HepG2 (cell line): Measurements from ENCODE around the gene HP1BP3. TPM values are rescaled to one million over a fixed set of nuclear protein-coding genes. Genes with fewer than 3 reads are reported as not detected.

Source experiments
- FIP1L1 ChIP-seq: fragments of 200-400 bp; formaldehyde crosslinking; IDR thresholded peaks from 2 replicates; pipeline ENCODE4 v1.6.1; 2018; ENCODE audit warnings: low read depth, mild to moderate bottlenecking, low read length, moderate library complexity, borderline replicate concordance; ENCODE audit not compliant: insufficient read depth
- SP1 ChIP-seq, 2 experiments: fragments of 450-650 bp in 1 of 2; sonication (generic) in 1 of 2; formaldehyde crosslinking in 1 of 2; IDR thresholded peaks; 2 replicates each; pipeline versions ENCODE4 v1.4.0 to v1.6.1; 2016 to 2020; ENCODE audit warnings: missing genetic modification reagents in 1 of 2
- ZBTB21 ChIP-seq: sonication (generic); formaldehyde crosslinking; IDR thresholded peaks from 2 replicates; pipeline ENCODE4 v1.4.0; 2020; ENCODE audit warnings: missing genetic modification reagents
- ZFP82 ChIP-seq: sonication (generic); formaldehyde crosslinking; IDR thresholded peaks from 2 replicates; pipeline ENCODE4 v1.5.1; 2020; ENCODE audit warnings: mild to moderate bottlenecking, missing genetic modification reagents, borderline replicate concordance
- ZNF430 ChIP-seq: sonication (generic); formaldehyde crosslinking; IDR thresholded peaks from 2 replicates; pipeline ENCODE4 v1.9.0; 2021; ENCODE audit warnings: mild to moderate bottlenecking, missing genetic modification reagents
- ZNF563 ChIP-seq: sonication (generic); formaldehyde crosslinking; IDR thresholded peaks from 2 replicates; pipeline ENCODE4 v1.8.0; 2022; ENCODE audit warnings: mild to moderate bottlenecking, moderate library complexity, missing genetic modification reagents
- ZNF792 ChIP-seq: IDR thresholded peaks from 2 replicates; pipeline ENCODE4 v1.6.1; 2016
- ZSCAN30 ChIP-seq: sonication (generic); formaldehyde crosslinking; IDR thresholded peaks from 2 replicates; pipeline ENCODE4 v1.5.0; 2020; ENCODE audit warnings: mild to moderate bottlenecking, missing genetic modification reagents
- ZUFSP ChIP-seq: sonication (generic); formaldehyde crosslinking; IDR thresholded peaks from 2 replicates; pipeline ENCODE4 v1.9.0; 2021; ENCODE audit warnings: missing genetic modification reagents, mild to moderate bottlenecking, borderline replicate concordance
- polyA plus RNA-seq, 8 experiments: library from polyadenylated mRNA; depleted of rRNA in 3 of 8; stranded (reverse) in 7 of 8; unstranded in 1 of 8; fragments of >200 nt; fragmentation: Illumina TruSeq in 4 of 8; extraction: Trizol in 4 of 8; gene quantifications; 2 replicates each; pipeline versions ENCODE4 v1.2.1 to v1.2.3, GENCODE V29; 2011 to 2016; ENCODE audit warnings: low read depth in 4 of 8, missing spikeins in 1 of 8, mixed read lengths in 1 of 8; ENCODE audit not compliant: insufficient read depth in 1 of 8
- total RNA-seq, 5 experiments: library from RNA; depleted of rRNA; stranded (reverse); fragments of >200 nt; fragmentation: Illumina TruSeq; extraction: Trizol; gene quantifications; 2 replicates each; pipeline ENCODE4 v1.2.3, GENCODE V29; 2016; ENCODE audit warnings: low read depth in 1 of 5
- TF ChIP-seq, protein P1 (sequence below): sonication (generic); formaldehyde crosslinking; IDR thresholded peaks from one replicate; pipeline ENCODE4 v1.5.1; 2020; ENCODE audit warnings: mild to moderate bottlenecking, missing genetic modification reagents; ENCODE audit errors: not compliant biosample characterization
- TF ChIP-seq, protein P2 (sequence below): IDR thresholded peaks from 2 replicates; pipeline ENCODE4 v1.6.1; 2016; ENCODE audit warnings: mild to moderate bottlenecking
- TF ChIP-seq, protein P3 (sequence below): sonication (generic); formaldehyde crosslinking; IDR thresholded peaks from 2 replicates; pipeline ENCODE4 v1.8.1; 2022; ENCODE audit warnings: mild to moderate bottlenecking, missing genetic modification reagents

The HP1BP3 gene
- total and polyA plus RNA-seq, 2 of the 13 experiments (the other 11 are each of a cell fraction or from before 2014, with no cell fraction given), result 98.5 to 137 TPM

DNA sequence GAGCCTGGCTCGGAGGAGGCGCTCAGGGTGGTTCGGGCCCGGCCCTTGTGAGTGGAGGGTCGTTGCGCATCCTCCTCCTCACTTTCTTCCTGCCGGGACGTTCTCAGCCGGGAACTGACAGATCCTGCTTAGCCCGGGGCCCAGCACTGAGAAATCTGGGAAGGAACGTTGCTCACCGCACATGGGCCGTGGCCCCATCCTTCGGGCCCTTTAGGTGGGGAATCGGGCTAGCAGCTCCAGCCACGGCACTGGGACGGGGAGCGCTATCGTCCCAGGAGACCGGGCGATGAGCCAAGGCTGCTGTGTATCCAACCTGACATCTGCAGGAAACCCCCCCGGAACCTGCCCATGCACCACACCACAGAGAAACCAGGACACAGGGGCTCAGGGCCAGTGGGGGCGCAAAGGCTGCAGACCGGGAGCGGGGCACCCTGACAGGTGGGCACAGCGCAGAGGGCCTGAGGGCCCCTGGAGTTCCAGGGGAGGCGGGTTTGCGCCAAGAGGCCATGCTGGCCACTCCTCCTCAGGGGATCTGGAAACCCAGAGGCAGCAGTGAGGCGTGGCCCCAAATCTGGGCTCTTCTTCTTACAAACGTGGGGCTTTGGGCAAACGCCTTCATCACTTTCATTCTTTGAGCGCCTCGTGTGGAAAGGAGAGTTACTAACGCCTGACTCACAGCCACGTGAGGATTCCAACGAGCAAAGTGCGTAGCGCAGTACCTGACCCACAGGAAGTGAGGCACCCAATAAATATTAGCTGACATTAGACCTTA is 54.3 kb downstream of the HP1BP3 start, which contains the start of gene SH2D5 (continued):
- TF ChIP-seq, protein P1, sequence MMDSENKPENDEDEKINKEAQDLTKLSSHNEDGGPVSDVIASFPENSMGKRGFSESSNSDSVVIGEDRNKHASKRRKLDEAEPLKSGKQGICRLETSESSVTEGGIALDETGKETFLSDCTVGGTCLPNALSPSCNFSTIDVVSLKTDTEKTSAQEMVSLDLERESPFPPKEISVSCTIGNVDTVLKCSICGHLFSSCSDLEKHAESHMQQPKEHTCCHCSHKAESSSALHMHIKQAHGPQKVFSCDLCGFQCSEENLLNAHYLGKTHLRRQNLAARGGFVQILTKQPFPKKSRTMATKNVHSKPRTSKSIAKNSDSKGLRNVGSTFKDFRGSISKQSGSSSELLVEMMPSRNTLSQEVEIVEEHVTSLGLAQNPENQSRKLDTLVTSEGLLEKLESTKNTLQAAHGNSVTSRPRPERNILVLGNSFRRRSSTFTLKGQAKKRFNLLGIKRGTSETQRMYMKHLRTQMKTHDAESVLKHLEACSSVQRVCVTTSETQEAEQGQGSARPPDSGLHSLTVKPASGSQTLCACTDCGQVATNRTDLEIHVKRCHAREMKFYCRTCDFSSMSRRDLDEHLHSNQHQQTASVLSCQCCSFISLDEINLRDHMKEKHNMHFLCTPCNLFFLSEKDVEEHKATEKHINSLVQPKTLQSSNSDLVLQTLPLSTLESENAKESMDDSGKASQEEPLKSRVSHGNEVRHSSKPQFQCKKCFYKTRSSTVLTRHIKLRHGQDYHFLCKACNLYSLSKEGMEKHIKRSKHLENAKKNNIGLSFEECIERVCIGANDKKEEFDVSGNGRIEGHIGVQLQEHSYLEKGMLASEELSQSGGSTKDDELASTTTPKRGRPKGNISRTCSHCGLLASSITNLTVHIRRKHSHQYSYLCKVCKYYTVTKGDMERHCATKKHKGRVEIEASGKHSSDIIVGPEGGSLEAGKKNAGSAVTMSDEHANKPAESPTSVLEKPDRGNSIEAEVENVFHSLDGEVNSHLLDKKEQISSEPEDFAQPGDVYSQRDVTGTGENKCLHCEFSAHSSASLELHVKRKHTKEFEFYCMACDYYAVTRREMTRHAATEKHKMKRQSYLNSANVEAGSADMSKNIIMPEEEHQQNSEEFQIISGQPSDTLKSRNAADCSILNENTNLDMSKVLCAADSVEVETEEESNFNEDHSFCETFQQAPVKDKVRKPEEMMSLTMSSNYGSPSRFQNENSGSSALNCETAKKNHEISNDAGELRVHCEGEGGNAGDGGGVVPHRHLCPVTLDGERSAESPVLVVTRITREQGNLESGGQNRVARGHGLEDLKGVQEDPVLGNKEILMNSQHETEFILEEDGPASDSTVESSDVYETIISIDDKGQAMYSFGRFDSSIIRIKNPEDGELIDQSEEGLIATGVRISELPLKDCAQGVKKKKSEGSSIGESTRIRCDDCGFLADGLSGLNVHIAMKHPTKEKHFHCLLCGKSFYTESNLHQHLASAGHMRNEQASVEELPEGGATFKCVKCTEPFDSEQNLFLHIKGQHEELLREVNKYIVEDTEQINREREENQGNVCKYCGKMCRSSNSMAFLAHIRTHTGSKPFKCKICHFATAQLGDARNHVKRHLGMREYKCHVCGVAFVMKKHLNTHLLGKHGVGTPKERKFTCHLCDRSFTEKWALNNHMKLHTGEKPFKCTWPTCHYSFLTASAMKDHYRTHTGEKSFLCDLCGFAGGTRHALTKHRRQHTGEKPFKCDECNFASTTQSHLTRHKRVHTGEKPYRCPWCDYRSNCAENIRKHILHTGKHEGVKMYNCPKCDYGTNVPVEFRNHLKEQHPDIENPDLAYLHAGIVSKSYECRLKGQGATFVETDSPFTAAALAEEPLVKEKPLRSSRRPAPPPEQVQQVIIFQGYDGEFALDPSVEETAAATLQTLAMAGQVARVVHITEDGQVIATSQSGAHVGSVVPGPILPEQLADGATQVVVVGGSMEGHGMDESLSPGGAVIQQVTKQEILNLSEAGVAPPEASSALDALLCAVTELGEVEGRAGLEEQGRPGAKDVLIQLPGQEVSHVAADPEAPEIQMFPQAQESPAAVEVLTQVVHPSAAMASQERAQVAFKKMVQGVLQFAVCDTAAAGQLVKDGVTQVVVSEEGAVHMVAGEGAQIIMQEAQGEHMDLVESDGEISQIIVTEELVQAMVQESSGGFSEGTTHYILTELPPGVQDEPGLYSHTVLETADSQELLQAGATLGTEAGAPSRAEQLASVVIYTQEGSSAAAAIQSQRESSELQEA (CRISPR knock-in tag), result no peak
- TF ChIP-seq FIP1L1 (no peak), SP1 (IDR thresholded peaks at IDR 0.05) (no peak), SP1 (CRISPR knock-in tag; IDR thresholded peaks at IDR 0.05) (no peak; the same call in 1 of the 2 replicates), ZSCAN30 (CRISPR knock-in tag) (no peak), ZUFSP (CRISPR knock-in tag) (no peak), ZNF792 (CRISPR knock-in tag) (peak; percentile 84; the same call in 1 of the 2 replicates), ZNF430 (no peak), ZBTB21 (CRISPR knock-in tag) (no peak), ZFP82 (CRISPR knock-in tag) (no peak), ZNF563 (no peak; the same call in 1 of the 2 replicates)
- TF ChIP-seq, protein P2, sequence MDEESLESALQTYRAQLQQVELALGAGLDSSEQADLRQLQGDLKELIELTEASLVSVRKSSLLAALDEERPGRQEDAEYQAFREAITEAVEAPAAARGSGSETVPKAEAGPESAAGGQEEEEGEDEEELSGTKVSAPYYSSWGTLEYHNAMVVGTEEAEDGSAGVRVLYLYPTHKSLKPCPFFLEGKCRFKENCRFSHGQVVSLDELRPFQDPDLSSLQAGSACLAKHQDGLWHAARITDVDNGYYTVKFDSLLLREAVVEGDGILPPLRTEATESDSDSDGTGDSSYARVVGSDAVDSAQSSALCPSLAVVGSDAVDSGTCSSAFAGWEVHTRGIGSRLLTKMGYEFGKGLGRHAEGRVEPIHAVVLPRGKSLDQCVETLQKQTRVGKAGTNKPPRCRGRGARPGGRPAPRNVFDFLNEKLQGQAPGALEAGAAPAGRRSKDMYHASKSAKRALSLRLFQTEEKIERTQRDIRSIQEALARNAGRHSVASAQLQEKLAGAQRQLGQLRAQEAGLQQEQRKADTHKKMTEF, result peak; percentile 12; the same call in 1 of the 2 replicates
- TF ChIP-seq, protein P3, sequence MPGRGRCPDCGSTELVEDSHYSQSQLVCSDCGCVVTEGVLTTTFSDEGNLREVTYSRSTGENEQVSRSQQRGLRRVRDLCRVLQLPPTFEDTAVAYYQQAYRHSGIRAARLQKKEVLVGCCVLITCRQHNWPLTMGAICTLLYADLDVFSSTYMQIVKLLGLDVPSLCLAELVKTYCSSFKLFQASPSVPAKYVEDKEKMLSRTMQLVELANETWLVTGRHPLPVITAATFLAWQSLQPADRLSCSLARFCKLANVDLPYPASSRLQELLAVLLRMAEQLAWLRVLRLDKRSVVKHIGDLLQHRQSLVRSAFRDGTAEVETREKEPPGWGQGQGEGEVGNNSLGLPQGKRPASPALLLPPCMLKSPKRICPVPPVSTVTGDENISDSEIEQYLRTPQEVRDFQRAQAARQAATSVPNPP (CRISPR knock-in tag), result no peak
